OCI-LY7 (cell line): ENCODE data around the gene FLNC.

Source experiments
- CTCF ChIP-seq: fragments of 200-600 bp; sonication (generic); conservative IDR thresholded peaks from 2 replicates; pipeline ENCODE4 v1.5.1; 2014; ENCODE audit warnings: mild to moderate bottlenecking, antibody characterized with exemption, low read length, moderate library complexity, mixed read lengths
- EZH2phosphoT487 ChIP-seq: fragments of 200-600 bp; sonication (generic); IDR thresholded peaks from 2 replicates; pipeline ENCODE4 v1.6.1; 2018; ENCODE audit warnings: low read depth, borderline replicate concordance, mild to moderate bottlenecking, mixed run types, antibody characterized with exemption, low read length, moderate library complexity, mixed read lengths

DNA sequence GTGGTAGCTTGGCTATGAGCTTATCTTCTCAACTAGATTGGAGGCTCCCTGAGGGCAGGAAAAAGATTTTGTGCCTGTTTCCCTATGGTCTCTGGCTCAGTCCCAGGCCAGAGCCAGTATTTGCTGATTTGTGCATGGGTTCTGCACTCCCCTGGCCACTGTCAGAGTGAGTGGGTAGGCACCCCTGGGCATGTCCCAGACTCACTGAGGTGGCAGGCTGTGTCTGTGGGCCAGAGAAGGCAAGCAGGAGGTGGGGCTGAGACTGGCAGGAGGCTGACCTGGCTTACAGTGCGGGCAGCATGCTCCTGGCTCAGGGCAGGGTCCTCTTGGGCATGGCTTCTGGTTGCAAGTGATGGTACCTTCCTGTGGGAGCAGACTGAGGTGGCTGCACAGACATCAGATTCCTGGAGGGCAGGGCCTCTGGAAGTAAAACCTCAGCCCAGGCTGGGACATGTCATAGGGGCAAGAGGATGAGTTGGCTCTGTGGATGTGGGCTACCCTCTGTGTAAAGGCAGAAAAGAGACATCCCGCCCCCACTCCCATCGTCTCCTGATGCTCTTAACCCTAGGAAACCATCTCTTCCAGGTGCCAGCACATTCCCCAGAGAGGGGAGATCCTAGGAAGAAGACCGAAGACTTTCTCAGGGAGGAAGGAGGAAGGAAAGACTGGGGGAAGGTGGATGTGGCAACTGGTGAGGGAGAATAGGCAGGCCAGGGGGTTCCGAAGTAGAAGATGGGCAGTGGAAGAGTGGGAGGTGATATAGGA, 76.0 kb downstream of the FLNC start:
- TF ChIP-seq CTCF (no peak), EZH2phosphoT487 (no peak)
